HEK293 (cell line): Measurements from ENCODE around the gene NHS.

ENCODE experiments used
- CTCF ChIA-PET: fragments of 350-600 bp; formaldehyde crosslinking; extraction: SDS; loops from one replicate; lab custom pipeline; 2021; ENCODE audit warnings: antibody characterized with exemption; lab: Yijun Ruan, JAX
- POLR2A ChIA-PET: fragments of 300-600 bp; formaldehyde crosslinking; extraction: SDS; loops from one replicate; lab custom pipeline; 2020; ENCODE audit warnings: antibody characterized with exemption, inconsistent platforms; lab: Yijun Ruan, JAX
- H3K27ac ChIP-seq: fragments of 200-500 bp; sonication (Bioruptor generic); 2 replicates; pipeline ENCODE4 v1.5.1; 2014; ENCODE audit warnings: low read depth, low read length, control low read depth, inconsistent platforms; ENCODE audit errors: extremely low read depth
- H3K36me3 ChIP-seq, 2 experiments: fragments of 200-500 bp in 1 of 2; sonication (Bioruptor generic) in 1 of 2; 1 replicate in 1 of 2; 2 replicates in 1 of 2; pipeline ENCODE4 v1.5.1; 2014 to 2017; ENCODE audit warnings: inconsistent platforms in 2 of 2, low read length in 2 of 2; ENCODE audit not compliant: control insufficient read depth in 2 of 2, insufficient read depth in 1 of 2
- H3K4me1 ChIP-seq: fragments of 200-500 bp; sonication (Bioruptor generic); 2 replicates; pipeline ENCODE4 v1.5.1; 2014; ENCODE audit warnings: mild to moderate bottlenecking, low read length, inconsistent platforms; ENCODE audit not compliant: control insufficient read depth, insufficient read depth
- H3K4me3 ChIP-seq: 2 replicates; pipeline ENCODE4 v1.5.1; 2011; ENCODE audit warnings: low read depth, mild to moderate bottlenecking, control low read depth, low read length, moderate library complexity
- H3K9me3 ChIP-seq: fragments of 200-500 bp; sonication (Bioruptor generic); 2 replicates; pipeline ENCODE4 v1.5.1; 2014; ENCODE audit warnings: low read depth, low read length, inconsistent platforms; ENCODE audit not compliant: control insufficient read depth, insufficient read depth
- GLIS1 ChIP-seq: fragments of 450-650 bp; formaldehyde crosslinking; IDR thresholded peaks from 2 replicates; pipeline ENCODE4 v1.5.1; 2016; ENCODE audit warnings: missing biosample characterization, missing genetic modification characterization
- KLF8 ChIP-seq: fragments of 450-650 bp; formaldehyde crosslinking; IDR thresholded peaks from 2 replicates; pipeline ENCODE4 v1.5.1; 2016; ENCODE audit warnings: missing biosample characterization, missing genetic modification characterization
- KLF9 ChIP-seq: fragments of 450-650 bp; formaldehyde crosslinking; IDR thresholded peaks from 2 replicates; pipeline ENCODE4 v1.5.1; 2016; ENCODE audit warnings: missing biosample characterization, missing genetic modification characterization, low read depth
- SALL2 ChIP-seq: fragments of 450-650 bp; formaldehyde crosslinking; IDR thresholded peaks from 2 replicates; pipeline ENCODE4 v1.5.0; 2017; ENCODE audit warnings: missing biosample characterization, mild to moderate bottlenecking, missing genetic modification characterization, borderline replicate concordance
- TRIM28 ChIP-seq: IDR thresholded peaks from 2 replicates; pipeline ENCODE4 v1.6.1; 2011; ENCODE audit warnings: low read length, control low read depth, borderline replicate concordance
- WT1 ChIP-seq: fragments of 450-650 bp; formaldehyde crosslinking; IDR thresholded peaks from 2 replicates; pipeline ENCODE4 v1.5.1; 2016; ENCODE audit warnings: missing biosample characterization, missing genetic modification characterization
- ZBTB44 ChIP-seq: fragments of 450-650 bp; IDR thresholded peaks from 2 replicates; pipeline ENCODE4 v1.5.1; 2018; ENCODE audit warnings: missing biosample characterization, mild to moderate bottlenecking, missing genetic modification characterization
- ZNF132 ChIP-seq: fragments of 450-650 bp; formaldehyde crosslinking; IDR thresholded peaks from 2 replicates; pipeline ENCODE4 v1.5.1; 2017; ENCODE audit warnings: missing biosample characterization, missing genetic modification characterization, borderline replicate concordance
- ZNF138 ChIP-seq: fragments of 450-650 bp; formaldehyde crosslinking; IDR thresholded peaks from 2 replicates; pipeline ENCODE4 v1.5.1; 2016; ENCODE audit warnings: missing biosample characterization, missing genetic modification characterization, borderline replicate concordance
- ZNF221 ChIP-seq: fragments of 450-650 bp; formaldehyde crosslinking; IDR thresholded peaks from 2 replicates; pipeline ENCODE4 v1.5.1; 2017; ENCODE audit warnings: missing biosample characterization, missing genetic modification characterization, borderline replicate concordance
- ZNF266 ChIP-seq: fragments of 450-650 bp; formaldehyde crosslinking; IDR thresholded peaks from 2 replicates; pipeline ENCODE4 v1.5.1; 2016; ENCODE audit warnings: missing biosample characterization, missing genetic modification characterization, low read depth
- ZNF324 ChIP-seq: fragments of 450-650 bp; formaldehyde crosslinking; IDR thresholded peaks from 2 replicates; pipeline ENCODE4 v1.5.1; 2016; ENCODE audit warnings: missing biosample characterization, missing genetic modification characterization
- ZNF350 ChIP-seq: fragments of 450-650 bp; formaldehyde crosslinking; IDR thresholded peaks from 2 replicates; pipeline ENCODE4 v1.5.0; 2017; ENCODE audit warnings: missing biosample characterization, mild to moderate bottlenecking, missing genetic modification characterization
- ZNF449 ChIP-seq: fragments of 450-650 bp; formaldehyde crosslinking; IDR thresholded peaks from 2 replicates; pipeline ENCODE4 v1.5.1; 2017; ENCODE audit warnings: missing biosample characterization, mild to moderate bottlenecking, missing genetic modification characterization, moderate library complexity
- ZNF473 ChIP-seq: fragments of 450-650 bp; formaldehyde crosslinking; IDR thresholded peaks from 2 replicates; pipeline ENCODE4 v1.5.1; 2017; ENCODE audit warnings: missing biosample characterization, missing genetic modification characterization
- ZNF561 ChIP-seq: fragments of 450-650 bp; IDR thresholded peaks from 2 replicates; pipeline ENCODE4 v1.5.1; 2018; ENCODE audit warnings: missing biosample characterization, missing genetic modification characterization, borderline replicate concordance
- ZNF571 ChIP-seq: fragments of 450-650 bp; formaldehyde crosslinking; IDR thresholded peaks from 2 replicates; pipeline ENCODE4 v1.5.0; 2017; ENCODE audit warnings: missing biosample characterization, missing genetic modification characterization
- ZNF626 ChIP-seq: fragments of 450-650 bp; sonication (Bioruptor Pico); formaldehyde crosslinking; IDR thresholded peaks from 2 replicates; pipeline ENCODE4 v1.5.1; 2018; ENCODE audit warnings: missing biosample characterization, missing genetic modification characterization, inconsistent platforms
- ZNF658 ChIP-seq: fragments of 450-650 bp; formaldehyde crosslinking; IDR thresholded peaks from 2 replicates; pipeline ENCODE4; 2016; ENCODE audit warnings: missing biosample characterization, missing genetic modification characterization
- ZNF664 ChIP-seq: fragments of 450-650 bp; formaldehyde crosslinking; IDR thresholded peaks from 2 replicates; pipeline ENCODE4 v1.5.1; 2016; ENCODE audit warnings: missing biosample characterization, missing genetic modification characterization
- ZNF785 ChIP-seq: fragments of 450-650 bp; formaldehyde crosslinking; IDR thresholded peaks from 2 replicates; pipeline ENCODE4 v1.5.1; 2016; ENCODE audit warnings: missing biosample characterization, missing genetic modification characterization
- ZSCAN16 ChIP-seq: fragments of 450-650 bp; formaldehyde crosslinking; IDR thresholded peaks from 2 replicates; pipeline ENCODE4 v1.5.1; 2016; ENCODE audit warnings: missing biosample characterization, missing genetic modification characterization
- ZSCAN23 ChIP-seq: fragments of 450-650 bp; formaldehyde crosslinking; IDR thresholded peaks from 2 replicates; pipeline ENCODE4 v1.5.1; 2016; ENCODE audit warnings: missing biosample characterization, missing genetic modification characterization
- TF ChIP-seq, protein P1 (sequence below): fragments of 450-650 bp; formaldehyde crosslinking; IDR thresholded peaks from 2 replicates; pipeline ENCODE4 v1.5.1; 2016; ENCODE audit warnings: missing biosample characterization, missing genetic modification characterization

The NHS gene

GRCh38 chrX:17336377-17336776 is 38.6 kb upstream of the NHS start:
- Histone ChIP-seq H3K27ac (no peak overlapping the region), H3K9me3 (no peaks in the 10 kb centered on the region), H3K4me1 (no peaks in the 10 kb centered on the region), H3K4me3 (no peak overlapping the region), H3K36me3 (no peaks in the 10 kb centered on the region)
- ChIA-PET POLR2A (no interaction called here), CTCF (no interaction called here)
- TF ChIP-seq ZNF449 (tag by site-specific recombination), result no peak
- TF ChIP-seq WT1, result no peak
- no peak for TF ChIP-seq ZSCAN16 (tag by site-specific recombination)

GRCh38 chrX:17355976-17356375 is 19.0 kb upstream of the NHS start:
- Histone ChIP-seq H3K4me3 (no peak overlapping the region), H3K27ac (no peak overlapping the region), H3K9me3 (no peaks in the 10 kb centered on the region), H3K36me3 (no peaks in the 10 kb centered on the region), H3K4me1 (no peaks in the 10 kb centered on the region)
- ChIA-PET CTCF (interaction anchor here (0.7 kb wide), 1 partner anchor 548 kb away, joined by 3 read pairs; no protein-coding TSS in a partner anchor), POLR2A (no interaction called here)
- TF ChIP-seq ZNF138 (no peak), ZNF658 (tag by site-specific recombination) (no peak), ZNF324 (tag by site-specific recombination) (no peak), ZNF473 (no peak), ZNF221 (no peak), ZNF132 (tag by site-specific recombination) (no peak), ZNF266 (tag by site-specific recombination) (no peak), ZNF561 (tag by site-specific recombination) (no peak), ZBTB44 (tag by site-specific recombination) (no peak), KLF9 (tag by site-specific recombination) (no peak), ZNF785 (no peak), TRIM28 (no peak)
- TF ChIP-seq, protein P1, sequence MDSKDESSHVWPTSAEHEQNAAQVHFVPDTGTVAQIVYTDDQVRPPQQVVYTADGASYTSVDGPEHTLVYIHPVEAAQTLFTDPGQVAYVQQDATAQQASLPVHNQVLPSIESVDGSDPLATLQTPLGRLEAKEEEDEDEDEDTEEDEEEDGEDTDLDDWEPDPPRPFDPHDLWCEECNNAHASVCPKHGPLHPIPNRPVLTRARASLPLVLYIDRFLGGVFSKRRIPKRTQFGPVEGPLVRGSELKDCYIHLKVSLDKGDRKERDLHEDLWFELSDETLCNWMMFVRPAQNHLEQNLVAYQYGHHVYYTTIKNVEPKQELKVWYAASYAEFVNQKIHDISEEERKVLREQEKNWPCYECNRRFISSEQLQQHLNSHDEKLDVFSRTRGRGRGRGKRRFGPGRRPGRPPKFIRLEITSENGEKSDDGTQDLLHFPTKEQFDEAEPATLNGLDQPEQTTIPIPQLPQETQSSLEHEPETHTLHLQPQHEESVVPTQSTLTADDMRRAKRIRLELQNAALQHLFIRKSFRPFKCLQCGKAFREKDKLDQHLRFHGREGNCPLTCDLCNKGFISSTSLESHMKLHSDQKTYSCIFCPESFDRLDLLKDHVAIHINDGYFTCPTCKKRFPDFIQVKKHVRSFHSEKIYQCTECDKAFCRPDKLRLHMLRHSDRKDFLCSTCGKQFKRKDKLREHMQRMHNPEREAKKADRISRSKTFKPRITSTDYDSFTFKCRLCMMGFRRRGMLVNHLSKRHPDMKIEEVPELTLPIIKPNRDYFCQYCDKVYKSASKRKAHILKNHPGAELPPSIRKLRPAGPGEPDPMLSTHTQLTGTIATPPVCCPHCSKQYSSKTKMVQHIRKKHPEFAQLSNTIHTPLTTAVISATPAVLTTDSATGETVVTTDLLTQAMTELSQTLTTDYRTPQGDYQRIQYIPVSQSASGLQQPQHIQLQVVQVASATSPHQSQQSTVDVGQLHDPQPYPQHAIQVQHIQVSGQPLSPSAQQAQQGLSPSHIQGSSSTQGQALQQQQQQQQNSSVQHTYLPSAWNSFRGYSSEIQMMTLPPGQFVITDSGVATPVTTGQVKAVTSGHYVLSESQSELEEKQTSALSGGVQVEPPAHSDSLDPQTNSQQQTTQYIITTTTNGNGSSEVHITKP (tag by site-specific recombination), result no peak

GRCh38 chrX:17359500-17359899 is 15.5 kb upstream of the NHS start:
- Histone ChIP-seq H3K27ac (no peak overlapping the region), H3K4me1 (no peaks in the 10 kb centered on the region), H3K36me3 (no peaks in the 10 kb centered on the region), H3K9me3 (no peaks in the 10 kb centered on the region), H3K4me3 (no peak overlapping the region)
- POLR2A ChIA-PET, result no interaction called here
- TF ChIP-seq GLIS1 (tag by site-specific recombination), result no peak
- no peak for TF ChIP-seq KLF8 (tag by site-specific recombination)
- no peak for TF ChIP-seq ZNF350 (tag by site-specific recombination)
- no peak for TF ChIP-seq ZSCAN23 (tag by site-specific recombination)
- no peak for TF ChIP-seq KLF9 (tag by site-specific recombination)
- no peak for TF ChIP-seq ZNF664 (tag by site-specific recombination)
- no peak for TF ChIP-seq ZNF571 (tag by site-specific recombination)
- no peak for TF ChIP-seq ZNF626 (tag by site-specific recombination)
- TF ChIP-seq SALL2 (tag by site-specific recombination), result no peak
- TF ChIP-seq, all 188 proteins: peak for 0
- CTCF ChIA-PET, result interaction anchor here (2.1 kb wide), 1 partner anchor 10 kb away, joined by 10 read pairs; no protein-coding TSS in a partner anchor
